Activated B cell treated with CpG ODN at 0.5 μM for 24 hours (primary cell): ENCODE measurements around the gene LIF. TPM values are rescaled to one million over a fixed set of nuclear protein-coding genes. Genes with fewer than 3 reads are reported as not detected.

Experiments
- ATAC-seq: fragments of 200-7000 bp; cut with Tn5 transposase; one replicate; pipeline ENCODE4 v1.10.0; 2021; ENCODE audit warnings: low read depth, mild to moderate bottlenecking, moderate library complexity
- CTCF ChIA-PET: fragments of 350-600 bp; sonication (Branson Sonifier 250); formaldehyde crosslinking; loops from one replicate; lab custom pipeline; 2021; ENCODE audit warnings: antibody characterized with exemption; lab: Charles Lee
- POLR2A ChIA-PET: fragments of 350-600 bp; sonication (Branson Sonifier 250); formaldehyde crosslinking; loops from one replicate; lab custom pipeline; 2021; ENCODE audit warnings: antibody characterized with exemption; lab: Charles Lee
- DNase-seq: peaks from one replicate; pipeline ENCODE4 v3.0.0; 2022
- H3K27ac Mint-ChIP-seq: one replicate; pipeline ENCODE4 v1.8.0; 2020; ENCODE audit warnings: mixed read lengths
- H3K27me3 Mint-ChIP-seq: one replicate; pipeline ENCODE4 v1.8.0; 2021; ENCODE audit warnings: mixed read lengths
- H3K36me3 Mint-ChIP-seq: one replicate; pipeline ENCODE4 v1.8.0; 2021; ENCODE audit warnings: low read depth, mixed read lengths
- H3K4me1 Mint-ChIP-seq: one replicate; pipeline ENCODE4 v1.8.0; 2021; ENCODE audit warnings: mixed read lengths
- H3K4me3 Mint-ChIP-seq: one replicate; pipeline ENCODE4 v1.8.0; 2020; ENCODE audit warnings: mild to moderate bottlenecking, mixed read lengths
- H3K9me3 Mint-ChIP-seq: one replicate; pipeline ENCODE4 v1.8.0; 2020; ENCODE audit warnings: mixed read lengths
- intact Hi-C: fragments of 100-400 bp; cut with micrococcal nuclease; formaldehyde crosslinking; loops from one replicate; pipeline ENCODE4 v1.15.1; 2024
- total RNA-seq: library from RNA; stranded (reverse); gene quantifications from 2 replicates; pipeline ENCODE4 v1.2.3, GENCODE V29; 2022
- TF ChIP-seq, protein P1 (sequence below): fragments of 200-600 bp; IDR thresholded peaks from one replicate; pipeline ENCODE4 v1.8.0; 2022; ENCODE audit warnings: antibody characterized with exemption, mild to moderate bottlenecking

Gene LIF
- total RNA-seq, 1 donor from 2014 or later = 0.44 TPM

GRCh38 chr22:30239488-30240405, 6.8 kb downstream of the LIF start:
- H3K4me3 Mint-ChIP-seq = no peak overlapping the region
- peaks cover 10% of the 10 kb centered on the region for H3K4me1 Mint-ChIP-seq
- no peaks in the 10 kb centered on the region for H3K36me3 Mint-ChIP-seq
- H3K9me3 Mint-ChIP-seq = no peaks in the 10 kb centered on the region
- no peak overlapping the region for H3K27ac Mint-ChIP-seq
- DNase-seq (no peak), ATAC-seq (no peak)
- ChIA-PET POLR2A (no interaction called here), CTCF (no interaction called here)
- peaks cover 6% of the 10 kb centered on the region for H3K27me3 Mint-ChIP-seq
- TF ChIP-seq, protein P1, sequence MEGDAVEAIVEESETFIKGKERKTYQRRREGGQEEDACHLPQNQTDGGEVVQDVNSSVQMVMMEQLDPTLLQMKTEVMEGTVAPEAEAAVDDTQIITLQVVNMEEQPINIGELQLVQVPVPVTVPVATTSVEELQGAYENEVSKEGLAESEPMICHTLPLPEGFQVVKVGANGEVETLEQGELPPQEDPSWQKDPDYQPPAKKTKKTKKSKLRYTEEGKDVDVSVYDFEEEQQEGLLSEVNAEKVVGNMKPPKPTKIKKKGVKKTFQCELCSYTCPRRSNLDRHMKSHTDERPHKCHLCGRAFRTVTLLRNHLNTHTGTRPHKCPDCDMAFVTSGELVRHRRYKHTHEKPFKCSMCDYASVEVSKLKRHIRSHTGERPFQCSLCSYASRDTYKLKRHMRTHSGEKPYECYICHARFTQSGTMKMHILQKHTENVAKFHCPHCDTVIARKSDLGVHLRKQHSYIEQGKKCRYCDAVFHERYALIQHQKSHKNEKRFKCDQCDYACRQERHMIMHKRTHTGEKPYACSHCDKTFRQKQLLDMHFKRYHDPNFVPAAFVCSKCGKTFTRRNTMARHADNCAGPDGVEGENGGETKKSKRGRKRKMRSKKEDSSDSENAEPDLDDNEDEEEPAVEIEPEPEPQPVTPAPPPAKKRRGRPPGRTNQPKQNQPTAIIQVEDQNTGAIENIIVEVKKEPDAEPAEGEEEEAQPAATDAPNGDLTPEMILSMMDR = no peak
- intact Hi-C loops = no loop called here

- TF ChIP-seq, protein P1 = no peak
- DNase-seq = no peak
- Mint-ChIP-seq H3K27me3 (no peaks in the 10 kb centered on the region), H3K36me3 (no peaks in the 10 kb centered on the region), H3K4me3 (no peak overlapping the region), H3K4me1 (peaks cover 10% of the 10 kb centered on the region), H3K27ac (no peak overlapping the region), H3K9me3 (no peaks in the 10 kb centered on the region)
- no peak for ATAC-seq
- CTCF ChIA-PET = no interaction called here
- POLR2A ChIA-PET = no interaction called here
- intact Hi-C loops = no loop called here
Measured at GRCh38 chr22:30238661-30239487, 7.7 kb downstream of the LIF start.

GRCh38 chr22:30238136-30238535, 8.4 kb downstream of the LIF start:
- Mint-ChIP-seq H3K4me1 (peaks cover 10% of the 10 kb centered on the region), H3K27me3 (no peaks in the 10 kb centered on the region), H3K27ac (no peak overlapping the region), H3K9me3 (no peaks in the 10 kb centered on the region), H3K4me3 (no peak overlapping the region), H3K36me3 (no peaks in the 10 kb centered on the region)
- DNase-seq = no peak
- CTCF ChIA-PET = no interaction called here
- ATAC-seq = no peak
- TF ChIP-seq, protein P1 = no peak
- intact Hi-C loops = no loop called here
- POLR2A ChIA-PET = no interaction called here

DNA sequence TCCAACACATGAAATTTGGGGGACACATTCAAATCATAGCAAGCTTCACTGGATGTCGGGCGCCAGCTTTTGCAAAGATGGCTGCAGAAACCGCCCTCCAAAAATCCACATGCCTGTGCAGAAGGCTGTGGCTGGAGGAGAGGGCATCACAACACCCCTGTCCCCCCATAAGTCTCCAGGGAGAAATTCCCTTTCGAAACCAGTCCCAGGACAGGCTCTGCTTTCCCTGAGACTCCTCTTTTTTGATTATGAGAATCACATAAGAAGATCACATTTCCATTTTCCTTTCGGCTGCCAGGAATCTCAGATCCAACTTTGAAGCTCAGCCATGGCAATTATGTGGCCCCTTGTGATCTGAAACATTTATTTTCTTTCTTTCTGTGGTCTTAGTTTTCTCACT, 9.7 kb downstream of the LIF start:
- Mint-ChIP-seq H3K36me3 (no peaks in the 10 kb centered on the region), H3K9me3 (no peaks in the 10 kb centered on the region), H3K4me1 (peaks cover 10% of the 10 kb centered on the region), H3K27me3 (peaks cover 5% of the 10 kb centered on the region), H3K4me3 (no peak overlapping the region), H3K27ac (no peak overlapping the region)
- no peak for ATAC-seq
- no peak for DNase-seq
- TF ChIP-seq, protein P1 = no peak
- intact Hi-C loops = no loop called here
- ChIA-PET POLR2A (no interaction called here), CTCF (no interaction called here)

DNA sequence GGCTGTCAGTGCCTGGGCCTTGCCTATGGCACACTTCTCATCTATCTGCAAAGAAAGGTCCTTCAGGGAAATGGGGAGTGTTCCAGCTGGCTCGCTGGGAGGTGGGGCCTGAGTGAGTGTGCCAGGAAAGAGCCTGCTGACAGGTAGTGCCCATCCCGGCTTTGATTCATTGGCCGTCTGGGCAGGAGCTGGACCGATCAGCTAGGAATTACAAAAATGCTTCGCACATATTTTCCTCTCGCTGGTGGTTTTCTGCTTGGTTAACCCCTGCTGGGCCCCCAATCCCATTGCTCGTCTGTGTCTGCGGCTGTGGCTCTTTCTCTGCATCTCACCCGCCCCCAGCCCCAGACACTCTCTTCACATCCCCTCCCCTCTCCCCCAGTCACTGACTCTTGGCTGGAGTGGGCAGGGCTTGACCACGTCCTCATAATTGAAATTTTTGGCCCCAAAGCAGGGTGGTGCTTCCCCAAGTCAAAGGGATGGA, 10.8 kb downstream of the LIF start:
- TF ChIP-seq, protein P1 = no peak
- no peak overlapping the region for H3K27ac Mint-ChIP-seq
- ChIA-PET POLR2A (no interaction called here), CTCF (no interaction called here)
- H3K27me3 Mint-ChIP-seq = peaks cover 6% of the 10 kb centered on the region
- no peaks in the 10 kb centered on the region for H3K36me3 Mint-ChIP-seq
- H3K4me3 Mint-ChIP-seq = no peak overlapping the region
- peaks cover 3% of the 10 kb centered on the region for H3K4me1 Mint-ChIP-seq
- DNase-seq (no peak), ATAC-seq (no peak)
- intact Hi-C loops = no loop called here
- no peaks in the 10 kb centered on the region for H3K9me3 Mint-ChIP-seq
